GM18505 (cell line): ENCODE data around the gene HCN2.

ENCODE experiments used
- ATAC-seq: cut with Tn5 transposase; IDR thresholded peaks from one replicate; pipeline ENCODE4 v1.9.1; 2021; ENCODE audit not compliant: unreplicated experiment
- POLR2A ChIP-seq: IDR thresholded peaks from 4 replicates; pipeline ENCODE4 v1.6.1; 2011; ENCODE audit warnings: borderline replicate concordance; ENCODE audit not compliant: insufficient read depth, insufficient read length; ENCODE audit errors: extremely low read depth

HCN2 gene

GRCh38 chr19:589693-590395 is at the start of gene HCN2:
HCN2 (plus strand) TSS chr19:589881; CDS start chr19:589946, 65 bp downstream.
- no peak for ATAC-seq
- no peak for TF ChIP-seq POLR2A

- no peak for ATAC-seq
- TF ChIP-seq POLR2A: no peak
Measured at GRCh38 chr19:540867-541637, 48.6 kb upstream of the HCN2 start.

GRCh38 chr19:541699-542098 is 48.0 kb upstream of the HCN2 start:
- ATAC-seq: no peak
- TF ChIP-seq POLR2A: no peak

- no peak for TF ChIP-seq POLR2A
- no peak for ATAC-seq
Measured at GRCh38 chr19:542173-542866, 47.4 kb upstream of the HCN2 start.

- TF ChIP-seq POLR2A: no peak
- ATAC-seq: no peak
Measured at GRCh38 chr19:543910-544608, 45.6 kb upstream of the HCN2 start, which contains the start of gene GZMM. GZMM (plus strand) TSS chr19:544053; CDS start chr19:544072, 19 bp downstream.

- ATAC-seq: no peak
- TF ChIP-seq POLR2A: no peak
Measured at GRCh38 chr19:547117-547516, 42.6 kb upstream of the HCN2 start.

GRCh38 chr19:547836-548720 is 41.6 kb upstream of the HCN2 start:
- TF ChIP-seq POLR2A: no peak

GRCh38 chr19:548886-549830 is 40.5 kb upstream of the HCN2 start:
- no peak for ATAC-seq
- no peak for TF ChIP-seq POLR2A

More at GRCh38 chr19:547836-548720, 41.6 kb upstream of the HCN2 start:
- no peak for ATAC-seq

- TF ChIP-seq POLR2A: no peak
- no peak for ATAC-seq
Measured at GRCh38 chr19:554817-555216, 34.9 kb upstream of the HCN2 start.

GRCh38 chr19:555474-555808 is 34.2 kb upstream of the HCN2 start:
- ATAC-seq: no peak
- TF ChIP-seq POLR2A: no peak

- no peak for ATAC-seq
- no peak for TF ChIP-seq POLR2A
Measured at GRCh38 chr19:556611-557382, 32.9 kb upstream of the HCN2 start.

GRCh38 chr19:558770-559439 is 30.8 kb upstream of the HCN2 start:
- TF ChIP-seq POLR2A: no peak
- ATAC-seq: no peak
